ENCODE measurements around the gene ARPC2.

DNA sequence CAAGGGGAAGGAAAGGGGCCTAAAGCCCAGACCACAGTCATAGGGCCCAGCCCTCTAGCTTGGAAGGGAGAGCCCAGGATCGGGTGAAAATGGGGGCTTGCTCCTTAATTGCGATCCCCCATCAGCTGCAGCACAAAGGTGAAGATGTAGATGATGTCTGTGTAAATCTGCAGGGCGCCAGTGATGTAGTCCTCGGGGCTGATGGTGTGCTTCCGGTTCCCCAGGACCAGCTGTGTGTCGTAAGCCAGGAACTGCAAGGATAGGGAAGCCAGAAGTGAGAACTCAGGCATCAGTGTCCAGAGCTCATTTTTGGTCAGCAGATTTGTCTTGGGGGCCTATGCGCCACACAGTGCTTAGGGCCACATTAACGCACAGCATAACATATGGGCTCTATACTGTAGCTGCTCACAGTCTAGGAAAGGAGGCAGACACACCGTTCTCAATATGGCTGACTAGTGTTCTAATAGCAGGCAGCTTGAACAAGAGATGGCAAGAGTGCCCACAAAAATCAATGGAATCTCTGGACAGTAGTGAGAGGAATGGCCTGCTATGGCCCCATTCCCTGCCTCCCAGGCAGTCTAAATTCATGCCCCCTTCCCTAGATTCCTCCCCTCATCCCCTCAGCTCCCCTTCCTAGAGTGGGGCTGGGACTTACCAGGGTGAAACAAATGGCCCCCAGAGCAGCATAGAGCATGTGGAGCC, 58.5 kb downstream of the ARPC2 start:
- TF ChIP-seq, protein P1, sequence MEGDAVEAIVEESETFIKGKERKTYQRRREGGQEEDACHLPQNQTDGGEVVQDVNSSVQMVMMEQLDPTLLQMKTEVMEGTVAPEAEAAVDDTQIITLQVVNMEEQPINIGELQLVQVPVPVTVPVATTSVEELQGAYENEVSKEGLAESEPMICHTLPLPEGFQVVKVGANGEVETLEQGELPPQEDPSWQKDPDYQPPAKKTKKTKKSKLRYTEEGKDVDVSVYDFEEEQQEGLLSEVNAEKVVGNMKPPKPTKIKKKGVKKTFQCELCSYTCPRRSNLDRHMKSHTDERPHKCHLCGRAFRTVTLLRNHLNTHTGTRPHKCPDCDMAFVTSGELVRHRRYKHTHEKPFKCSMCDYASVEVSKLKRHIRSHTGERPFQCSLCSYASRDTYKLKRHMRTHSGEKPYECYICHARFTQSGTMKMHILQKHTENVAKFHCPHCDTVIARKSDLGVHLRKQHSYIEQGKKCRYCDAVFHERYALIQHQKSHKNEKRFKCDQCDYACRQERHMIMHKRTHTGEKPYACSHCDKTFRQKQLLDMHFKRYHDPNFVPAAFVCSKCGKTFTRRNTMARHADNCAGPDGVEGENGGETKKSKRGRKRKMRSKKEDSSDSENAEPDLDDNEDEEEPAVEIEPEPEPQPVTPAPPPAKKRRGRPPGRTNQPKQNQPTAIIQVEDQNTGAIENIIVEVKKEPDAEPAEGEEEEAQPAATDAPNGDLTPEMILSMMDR (conservative IDR thresholded peaks at IDR 0.05; ENCODE audit: low read depth, low read length) = no peak
- TF ChIP-seq EZH2 (IDR thresholded peaks at IDR 0.05; ENCODE audit: low read length, unreplicated experiment) (no peak), EZH2phosphoT487 (IDR thresholded peaks at IDR 0.05; ENCODE audit: borderline replicate concordance, low read length) (no peak)
